ENCODE measurements around the gene OSBPL9.
A peak's percentile ranks its signal among the peaks of the same experiment; 100 is the strongest.

The OSBPL9 gene

GRCh38 chr1:51740652-51741051 is 123.8 kb downstream of the OSBPL9 start:
- DNase-seq = no peak

- DNase-seq = no peak
Measured at GRCh38 chr1:51741121-51741681, 124.3 kb downstream of the OSBPL9 start.

DNA sequence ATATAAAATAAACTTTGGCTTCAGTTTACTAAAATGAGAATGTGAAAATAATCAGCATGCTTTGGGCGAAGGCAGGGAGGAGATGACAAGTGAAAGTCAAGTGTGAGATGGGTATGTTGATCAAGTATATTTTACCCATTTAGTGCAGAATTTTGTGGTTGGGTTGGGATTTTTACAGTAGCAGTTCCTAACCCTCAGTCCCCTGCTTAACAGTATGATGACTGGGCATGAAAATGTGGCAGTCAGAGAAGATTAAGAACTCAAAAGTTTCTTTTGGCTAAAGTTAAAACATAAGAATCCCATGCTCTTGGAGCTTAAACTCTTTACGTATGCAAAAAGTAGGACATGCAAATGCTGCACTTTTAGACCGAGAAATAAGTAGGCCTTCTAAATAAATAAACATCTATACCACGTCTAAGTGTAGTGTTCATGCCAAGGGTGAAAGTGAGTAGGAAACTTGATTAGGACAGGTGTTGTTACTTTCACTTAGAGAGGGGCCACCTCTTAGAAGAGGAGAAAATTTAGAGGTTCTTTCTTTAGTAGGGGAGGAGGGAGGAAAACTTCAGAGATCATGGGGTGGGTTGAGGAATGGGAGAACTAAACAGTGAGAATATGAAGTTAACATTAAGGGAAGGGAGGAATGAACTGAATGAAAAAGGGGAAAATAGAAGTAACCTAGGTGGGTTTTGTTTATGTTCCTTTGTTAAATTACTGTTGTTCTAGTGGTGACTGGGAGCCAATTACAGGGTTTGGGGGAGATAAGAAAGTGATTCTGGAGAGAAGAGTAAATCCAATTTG is 127.8 kb downstream of the OSBPL9 start:
- no peak for DNase-seq

DNA sequence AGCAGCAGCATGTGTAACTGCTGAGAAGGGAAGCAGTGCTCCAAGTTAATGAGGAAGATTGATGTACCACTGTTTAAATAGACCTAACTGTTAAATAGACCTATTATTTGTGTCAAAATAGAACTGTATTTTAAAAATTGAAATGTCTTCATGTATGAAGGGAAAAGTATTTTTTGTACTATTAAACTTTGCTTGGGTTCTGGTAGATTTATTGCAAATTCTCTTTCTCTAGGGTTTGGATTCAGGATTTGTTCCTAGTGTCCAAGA is 128.3 kb downstream of the OSBPL9 start:
- DNase-seq = no peak

DNA sequence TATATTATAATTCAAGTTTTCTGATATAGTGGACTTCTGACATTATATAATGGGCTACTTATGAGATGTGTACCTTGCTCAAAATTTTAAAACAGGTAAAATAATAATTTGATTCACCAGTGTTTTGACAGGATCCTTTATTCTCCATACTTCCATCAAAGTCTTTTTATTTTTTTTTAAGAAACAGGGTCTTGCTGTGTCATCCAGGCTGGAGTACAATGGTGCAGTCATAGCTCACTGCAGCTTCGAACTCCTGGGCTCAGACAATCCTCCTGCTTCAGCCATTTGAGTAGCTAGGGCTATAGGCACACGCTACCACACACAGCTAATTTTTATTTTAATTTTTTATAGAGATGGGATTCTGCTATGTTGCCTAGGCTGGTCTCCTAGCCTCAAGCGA is 132.3 kb downstream of the OSBPL9 start:
- DNase-seq = no peak

GRCh38 chr1:51750218-51750617 is 133.3 kb downstream of the OSBPL9 start:
- DNase-seq = peak in 2 of 4 experiments; percentile 19 to 27

GRCh38 chr1:51750729-51751128 is 133.8 kb downstream of the OSBPL9 start:
- DNase-seq = peak in 3 of 4 experiments; percentile 15 to 35 (median 33)

DNA sequence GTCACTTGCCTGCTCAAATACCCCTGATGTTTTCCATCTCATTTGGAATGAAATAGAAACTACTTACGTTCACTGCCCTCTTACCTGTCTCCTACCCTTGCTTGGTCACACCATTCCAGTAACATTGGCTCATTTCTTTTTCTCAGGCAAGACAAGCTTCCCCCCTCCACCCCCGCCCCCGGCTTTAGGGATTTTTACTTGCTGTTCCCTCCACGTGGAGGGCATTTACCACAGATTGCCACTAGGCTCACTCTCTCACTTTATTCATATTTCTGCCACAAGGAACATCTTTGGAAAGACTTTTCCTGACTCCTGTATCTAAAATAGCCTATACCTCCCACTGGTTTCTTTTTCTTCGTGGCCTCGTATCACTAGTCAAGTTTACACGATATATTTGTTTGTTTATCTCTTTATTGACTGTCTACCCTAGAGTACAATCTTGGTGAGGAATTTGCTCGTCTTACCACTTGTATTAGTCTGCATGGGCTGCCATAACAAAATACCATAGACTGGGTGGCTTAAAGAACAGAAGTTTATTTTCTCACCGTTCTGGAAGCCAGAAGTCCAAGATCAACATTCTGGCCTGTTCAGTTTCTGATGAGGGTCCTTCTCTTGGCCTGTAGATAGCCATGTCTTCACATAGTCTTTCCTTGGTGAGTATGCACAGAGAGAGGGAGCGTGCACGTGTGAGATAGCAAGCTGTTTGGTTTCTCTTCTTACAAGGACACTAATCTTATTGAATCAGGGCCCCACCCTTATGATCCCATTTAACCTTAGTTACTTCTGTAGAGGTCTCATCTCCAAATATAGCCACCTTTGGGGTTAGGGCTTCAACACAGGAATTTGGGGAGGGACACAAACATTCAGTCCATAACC is 135.4 kb downstream of the OSBPL9 start:
- DNase-seq = no peak

DNA sequence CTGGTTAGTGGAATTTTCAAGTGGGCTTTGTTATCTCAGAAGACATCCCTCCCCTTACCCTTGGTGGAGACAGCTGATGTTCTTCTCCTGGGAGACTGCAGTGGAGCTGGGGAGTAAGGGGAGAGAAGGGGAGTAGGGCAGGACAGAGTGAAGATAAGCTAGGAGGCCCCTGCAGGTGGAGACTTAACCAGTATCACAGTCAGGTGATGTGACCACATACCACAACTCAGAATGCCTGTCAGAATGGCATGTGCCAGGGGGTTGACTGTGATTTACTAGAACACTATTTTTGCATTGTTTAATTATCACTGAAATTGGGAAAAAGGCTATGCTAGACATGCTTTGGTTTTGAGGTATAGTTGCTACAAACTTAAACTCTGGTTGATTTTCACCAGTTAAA is 137.1 kb downstream of the OSBPL9 start:
- no peak for DNase-seq

DNA sequence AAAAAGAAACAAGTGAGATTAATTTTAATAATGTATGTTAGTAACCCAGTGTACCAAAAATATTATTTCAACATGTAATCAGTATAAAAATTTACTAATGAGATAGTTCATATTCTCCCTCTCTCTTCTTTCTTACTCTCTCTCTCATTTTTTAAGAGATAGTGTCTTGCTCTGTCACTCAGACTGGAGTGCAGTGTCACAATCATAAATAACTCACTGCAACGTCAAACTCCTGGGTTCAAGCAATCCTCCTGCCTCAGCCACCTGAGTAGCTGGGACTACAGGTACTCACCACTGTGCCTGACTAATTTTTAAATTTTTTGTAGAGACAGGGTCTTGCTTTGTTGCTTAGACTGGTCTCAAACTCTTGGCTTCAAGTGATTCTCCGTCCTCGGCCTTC is 137.8 kb downstream of the OSBPL9 start:
- no peak for DNase-seq

DNA sequence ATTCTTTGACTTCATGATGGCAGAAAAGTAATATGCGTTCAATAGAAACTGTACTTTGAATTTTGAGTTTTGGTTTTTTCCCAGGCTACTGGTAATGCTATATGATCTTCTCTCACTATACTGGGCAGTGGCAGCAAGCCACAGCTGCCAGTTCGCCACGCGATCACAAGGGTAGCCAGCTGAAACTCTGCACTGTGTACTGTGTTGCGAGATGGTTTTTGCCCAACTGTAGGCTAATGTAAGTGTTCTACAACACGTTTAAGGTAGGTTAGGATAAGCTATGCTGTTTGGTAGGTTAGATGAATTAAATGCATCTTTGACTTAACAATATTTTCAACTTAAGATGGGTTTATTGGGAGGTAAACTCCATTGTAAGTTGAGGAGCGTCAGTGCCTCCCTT is 138.5 kb downstream of the OSBPL9 start:
- DNase-seq = no peak

- DNase-seq = no peak
Measured at GRCh38 chr1:51756290-51756689, 139.4 kb downstream of the OSBPL9 start.

GRCh38 chr1:51758310-51758709 is 141.4 kb downstream of the OSBPL9 start:
- no peak for DNase-seq

GRCh38 chr1:51760872-51761271 is 144.0 kb downstream of the OSBPL9 start:
- DNase-seq = no peak

- no peak for DNase-seq
Measured at GRCh38 chr1:51761351-51761750, 144.5 kb downstream of the OSBPL9 start.

GRCh38 chr1:51768971-51769588 is 152.2 kb downstream of the OSBPL9 start:
- DNase-seq = peak; percentile 44 to 75 (median 64)

DNA sequence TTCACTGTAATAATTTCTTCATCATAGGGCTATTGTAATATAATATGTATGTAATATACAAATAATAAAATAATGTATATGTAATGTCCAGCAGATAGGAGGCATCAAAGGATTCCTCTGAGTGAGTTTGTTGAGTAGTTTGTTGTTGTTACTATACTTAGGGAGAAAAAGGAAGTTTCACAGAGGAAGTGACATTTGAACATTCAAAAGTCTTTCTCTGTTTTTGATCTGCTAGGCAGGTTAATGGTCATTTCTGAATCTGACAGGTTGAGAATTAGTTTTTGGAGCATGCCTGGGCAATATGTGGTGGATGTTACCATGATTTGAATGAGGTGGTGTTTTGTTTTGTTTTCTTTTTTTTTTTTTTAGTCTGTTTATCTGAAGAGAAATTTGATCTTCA is 159.5 kb downstream of the OSBPL9 start:
- DNase-seq = peak in 3 of 4 experiments; percentile 5 to 45 (median 29)

GRCh38 chr1:51780927-51781326 is 164.0 kb downstream of the OSBPL9 start:
- no peak for DNase-seq

DNA sequence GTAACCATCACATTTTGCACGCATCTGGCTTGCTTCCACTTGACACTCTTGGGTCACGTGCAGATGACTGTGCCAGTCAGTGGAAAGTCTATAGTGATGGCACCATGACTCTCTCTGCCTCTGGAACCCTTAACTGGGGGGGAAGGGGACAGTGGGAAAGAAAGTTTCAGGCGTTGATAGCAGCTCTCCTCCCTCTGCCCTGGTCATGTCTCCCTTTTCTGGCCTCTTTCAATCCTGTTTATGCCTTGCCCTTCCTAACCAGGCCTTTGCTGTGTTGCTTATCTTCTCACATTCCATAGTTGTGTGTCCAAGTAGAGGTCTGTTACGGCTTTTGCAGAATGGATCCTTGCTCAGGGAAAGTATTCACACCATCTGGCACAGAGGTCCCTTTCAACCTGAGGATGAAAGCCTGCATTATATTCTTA is 168.1 kb downstream of the OSBPL9 start:
- no peak for DNase-seq

DNA sequence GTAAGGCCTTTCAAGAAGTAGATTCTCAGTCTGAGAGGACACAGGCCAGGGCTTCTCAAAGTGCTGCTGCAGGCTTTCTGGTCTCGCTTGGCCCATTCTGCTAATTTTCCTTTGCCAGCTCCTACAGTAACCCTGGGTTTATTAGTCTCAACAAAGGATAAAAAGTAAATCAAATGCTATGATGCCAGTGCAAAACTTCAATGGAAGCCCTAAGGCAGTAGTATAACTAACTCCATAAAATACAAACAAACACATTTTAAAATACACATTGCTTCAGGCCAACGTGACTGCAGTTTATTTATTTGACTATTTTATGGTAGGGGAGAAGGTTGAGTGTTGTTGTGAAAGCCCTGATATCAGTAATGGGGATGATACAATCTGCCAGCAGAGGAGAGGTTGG is 172.0 kb downstream of the OSBPL9 start:
- no peak for DNase-seq

- no peak for DNase-seq
Measured at GRCh38 chr1:51789342-51789741, 172.4 kb downstream of the OSBPL9 start.

GRCh38 chr1:51790385-51790784 is 173.5 kb downstream of the OSBPL9 start:
- no peak for DNase-seq

DNA sequence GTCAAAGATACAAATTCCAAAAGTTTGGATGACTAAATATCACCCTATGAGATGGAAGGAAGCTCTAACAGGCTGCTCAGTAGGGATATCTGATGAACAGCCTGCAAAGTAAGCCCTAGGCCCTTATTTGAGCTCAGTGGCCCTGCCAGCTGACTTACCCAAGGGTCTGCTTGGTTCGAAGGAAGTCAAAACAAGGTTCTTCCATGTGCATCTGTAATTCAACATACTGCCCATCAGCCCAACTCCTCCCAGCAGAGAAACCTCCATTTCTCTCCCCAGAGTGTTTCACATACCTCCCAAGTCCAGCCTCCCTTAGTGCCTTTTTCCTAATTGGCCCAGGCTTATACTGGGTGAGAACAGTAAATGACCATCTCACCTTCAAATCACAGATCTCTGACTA is 175.0 kb downstream of the OSBPL9 start:
- no peak for DNase-seq
